ENCODE measurements around the gene FAM187B.
"Not testable (repeated sequence)": the region's sequence is repeated elsewhere in the genome, so short reads cannot be mapped to it uniquely, and the experiment has no call there.

FAM187B gene

DNA sequence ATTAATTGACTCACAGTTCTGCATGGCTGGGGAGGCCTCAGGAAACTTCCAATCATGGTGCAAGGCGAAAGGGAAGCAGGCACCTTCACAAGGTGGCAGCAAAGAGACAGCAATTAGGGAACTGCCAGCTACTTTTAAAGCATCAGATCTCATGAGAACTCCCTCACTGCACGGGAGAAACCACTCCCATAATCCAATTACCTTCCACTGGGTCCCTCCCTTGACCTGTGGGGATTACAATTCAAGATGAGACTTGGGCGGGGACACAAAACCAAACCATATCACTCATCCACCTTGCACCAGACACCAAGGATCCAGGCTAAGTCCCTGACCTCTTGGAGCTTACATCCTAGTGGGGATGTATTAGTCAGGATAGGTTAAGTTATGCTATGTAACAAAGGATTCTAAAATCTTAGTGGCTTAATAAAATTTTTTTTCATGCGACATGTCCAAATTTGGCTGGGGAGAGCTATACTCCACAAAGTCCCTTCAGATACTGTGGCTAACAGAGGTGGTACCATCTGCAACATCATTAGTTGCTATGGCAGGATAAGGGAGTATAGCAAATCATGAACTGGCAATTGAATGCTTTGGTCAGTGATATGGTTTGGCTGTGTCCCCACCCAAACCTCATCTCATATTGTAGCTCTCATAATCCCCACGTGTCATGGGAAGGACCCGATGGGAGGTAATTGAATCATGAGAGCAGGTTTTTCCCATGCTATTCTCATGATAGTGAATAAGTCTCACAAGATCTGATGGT, 8.3 kb upstream of the FAM187B start:
- peak; percentile 42 for DNase-seq (ENCODE audit: low spot score)

DNA sequence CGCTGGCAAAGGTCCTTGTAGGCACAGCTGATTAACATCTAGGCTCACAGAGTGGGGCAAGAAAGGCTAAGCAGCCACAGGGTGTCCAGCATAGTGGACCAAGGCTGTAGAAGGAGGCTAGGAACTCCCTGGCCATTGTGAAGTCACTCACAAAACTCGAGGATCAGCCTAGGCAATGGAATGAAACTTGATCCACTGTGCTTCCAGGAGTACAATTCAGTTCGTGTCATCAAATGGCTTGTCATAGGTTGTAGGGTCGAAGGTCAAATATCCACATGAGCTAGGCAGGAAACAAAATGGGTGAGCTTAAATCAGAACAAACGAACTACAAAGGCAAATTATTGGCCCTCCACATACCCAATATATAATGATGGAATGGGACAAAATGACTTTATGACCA, 4.4 kb upstream of the FAM187B start:
- no peak for DNase-seq (ENCODE audit: low spot score)

DNA sequence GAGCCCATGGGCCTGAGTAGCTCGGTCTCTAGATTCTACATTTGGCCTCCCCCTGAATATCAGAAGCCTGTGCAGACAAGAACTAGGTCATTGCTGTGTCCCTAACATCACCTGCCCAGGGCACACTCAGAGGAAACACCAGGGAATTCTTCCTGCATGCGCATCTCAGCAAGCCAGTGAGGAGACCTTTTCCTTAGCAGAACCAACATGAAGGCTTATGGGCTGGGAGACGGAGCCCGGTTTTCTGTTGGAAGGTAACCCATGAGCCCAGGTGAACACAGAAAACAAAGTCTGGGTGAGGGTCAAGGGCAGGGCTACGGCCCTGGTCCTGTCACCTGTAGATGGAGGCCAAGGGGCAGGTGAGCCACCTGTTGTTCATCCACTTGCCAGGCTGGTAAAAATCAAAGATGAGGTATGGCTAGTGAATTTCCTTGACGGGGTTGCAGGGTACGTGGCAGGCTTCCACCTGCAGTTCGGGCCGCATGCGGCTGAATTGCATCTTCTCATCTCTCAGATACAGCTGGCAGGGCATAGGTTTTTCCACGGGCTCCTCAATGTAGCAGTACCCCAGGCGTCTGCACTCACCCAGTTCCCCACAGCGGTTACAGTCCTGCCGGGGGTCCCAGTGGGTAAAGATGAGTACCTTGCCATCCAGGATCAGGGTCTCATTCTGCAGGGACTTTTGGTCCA, 3.6 kb upstream of the FAM187B start:
- DNase-seq (ENCODE audit: low spot score) = no peak

GRCh38 chr19:35229601-35230000, 1.1 kb upstream of the FAM187B start:
- no peak for DNase-seq (ENCODE audit: low spot score)

- DNase-seq (ENCODE audit: low spot score) = no peak
Observed at GRCh38 chr19:35226748-35227147, 1.8 kb downstream of the FAM187B start.

GRCh38 chr19:35225951-35226350, 2.6 kb downstream of the FAM187B start:
- DNase-seq (ENCODE audit: low spot score) = no peak

DNA sequence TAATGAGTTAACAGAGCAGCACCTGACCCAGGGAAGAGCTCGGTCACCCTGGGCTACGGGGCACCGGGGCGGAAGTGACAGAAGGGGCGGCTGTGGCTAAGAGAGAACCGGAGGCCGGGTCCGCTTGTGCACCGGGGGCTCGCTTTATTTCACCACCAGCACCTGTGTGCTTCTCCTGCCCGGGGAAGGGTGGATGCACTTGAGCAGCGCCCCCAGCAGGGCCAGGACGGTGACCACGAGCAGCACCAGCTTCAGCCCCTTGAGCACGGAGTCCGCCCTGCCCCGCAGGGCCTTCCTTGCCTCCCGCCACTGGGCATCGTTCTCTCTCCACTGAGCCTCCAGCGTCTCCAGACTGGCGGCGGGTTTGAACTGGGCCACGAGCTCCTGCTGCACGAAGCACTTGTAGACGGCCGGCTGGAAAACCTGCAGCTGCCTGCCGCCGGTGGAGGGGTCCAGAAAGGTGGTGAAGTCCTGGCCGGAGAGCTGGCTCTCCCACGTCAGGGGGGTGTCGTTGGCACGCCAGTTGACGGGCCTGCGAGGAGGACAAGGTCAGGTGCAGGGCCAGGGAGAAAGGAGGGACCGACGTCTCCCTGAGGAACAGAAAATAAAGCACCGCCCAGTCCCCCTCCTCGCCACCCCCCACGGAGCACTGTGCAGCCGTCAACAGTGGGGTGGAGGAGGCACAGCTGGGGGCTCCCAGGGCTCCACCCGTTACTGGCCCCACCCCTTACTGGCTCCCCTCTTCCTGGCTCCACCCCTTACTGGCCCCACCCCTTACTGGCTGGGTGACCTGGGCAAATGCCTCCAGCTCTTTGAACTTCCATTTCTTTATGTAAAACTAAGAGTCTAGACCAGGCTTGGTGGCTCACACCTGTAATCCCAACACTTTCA, 3.6 kb downstream of the FAM187B start:
- DNase-seq (ENCODE audit: low spot score) = no peak

GRCh38 chr19:35223862-35224505, 4.6 kb downstream of the FAM187B start:
- no peak for DNase-seq (ENCODE audit: low spot score)

DNA sequence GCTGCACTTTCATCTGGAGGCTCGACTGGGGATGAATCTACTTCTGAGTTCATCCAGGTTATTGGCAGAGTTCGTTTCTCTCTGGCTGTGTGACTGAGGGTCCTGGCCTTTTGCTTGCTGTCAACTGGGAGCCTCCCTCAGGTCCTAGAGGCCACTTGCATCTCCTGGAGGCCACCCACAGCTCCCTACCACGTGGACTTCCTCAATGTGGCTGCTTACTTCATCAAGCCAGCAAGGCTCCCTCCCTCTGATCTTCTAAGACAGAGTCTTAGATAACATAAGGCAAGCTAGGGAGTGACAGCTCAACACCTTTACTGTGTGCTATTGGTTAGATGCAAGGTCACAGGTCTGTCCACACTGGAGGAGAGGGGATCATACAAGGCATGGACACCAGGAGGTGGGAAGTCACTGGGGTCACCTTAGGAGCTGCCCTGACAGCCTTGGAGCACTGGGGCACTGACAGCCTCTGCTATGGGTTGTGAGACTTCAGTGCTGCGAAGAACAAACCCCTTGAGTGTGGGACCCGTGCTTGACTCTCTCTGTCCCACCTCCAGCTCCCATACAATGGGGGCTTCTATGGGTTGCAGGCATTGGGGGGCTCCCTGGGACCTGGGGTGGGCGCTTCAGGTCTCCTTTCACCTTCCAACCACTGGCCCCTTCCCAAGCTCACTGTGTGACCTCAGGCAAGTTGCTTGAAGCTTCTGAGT, 5.3 kb downstream of the FAM187B start:
- no peak for DNase-seq (ENCODE audit: low spot score)

GRCh38 chr19:35222373-35223015, 6.0 kb downstream of the FAM187B start:
- no peak for DNase-seq (ENCODE audit: low spot score)

DNA sequence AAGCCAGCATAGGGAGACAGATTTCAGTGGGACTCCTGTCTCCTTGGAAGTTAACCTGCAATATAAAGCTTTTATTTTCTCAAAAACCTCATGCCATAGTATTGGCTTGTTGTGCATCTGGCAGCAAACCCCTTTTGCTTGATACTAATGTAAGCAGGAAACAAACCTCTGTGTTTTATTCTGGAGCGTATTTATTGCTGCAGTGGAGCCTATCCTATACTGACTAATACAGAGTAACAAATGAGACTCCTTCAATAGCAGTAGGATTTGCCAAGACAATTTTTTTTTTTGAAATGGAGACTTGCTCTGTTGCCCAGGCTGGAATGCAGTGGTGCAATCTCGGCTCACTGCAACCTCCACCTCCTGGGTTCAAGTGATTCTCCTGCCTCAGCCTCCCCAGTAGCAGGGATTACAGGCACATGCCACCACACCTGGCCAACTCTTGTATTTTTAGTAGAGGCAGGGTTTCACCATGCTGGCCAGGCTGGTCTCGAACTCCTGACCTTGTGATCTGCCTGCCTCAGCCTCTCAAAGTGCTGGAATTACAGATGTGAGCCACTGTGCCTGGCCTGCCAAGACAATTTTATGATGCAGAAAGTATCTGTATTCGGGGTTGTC, 7.5 kb downstream of the FAM187B start:
- not testable (repeated sequence) for DNase-seq (ENCODE audit: low spot score)

GRCh38 chr19:35220315-35220921, 8.1 kb downstream of the FAM187B start:
- DNase-seq (ENCODE audit: low spot score) = no peak

- DNase-seq (ENCODE audit: low spot score) = no peak
Observed at GRCh38 chr19:35219008-35219407, 9.5 kb downstream of the FAM187B start.

DNA sequence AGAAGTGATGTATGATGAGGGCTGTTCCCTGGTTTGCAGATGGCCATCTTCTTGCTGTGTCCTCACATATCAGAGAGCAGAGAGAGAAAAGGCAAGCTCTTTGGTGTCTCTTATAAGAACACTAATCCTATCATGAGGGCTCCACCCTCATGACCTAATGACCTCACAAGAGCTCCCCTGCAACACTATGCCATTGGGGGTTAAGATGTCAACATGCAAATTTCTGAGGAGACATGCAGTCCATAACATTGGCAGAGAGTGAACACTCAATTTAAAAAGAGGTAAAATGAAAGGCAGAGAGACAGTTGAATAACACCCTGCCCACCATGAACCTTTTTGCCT, 10.9 kb downstream of the FAM187B start:
- DNase-seq (ENCODE audit: low spot score) = no peak

DNA sequence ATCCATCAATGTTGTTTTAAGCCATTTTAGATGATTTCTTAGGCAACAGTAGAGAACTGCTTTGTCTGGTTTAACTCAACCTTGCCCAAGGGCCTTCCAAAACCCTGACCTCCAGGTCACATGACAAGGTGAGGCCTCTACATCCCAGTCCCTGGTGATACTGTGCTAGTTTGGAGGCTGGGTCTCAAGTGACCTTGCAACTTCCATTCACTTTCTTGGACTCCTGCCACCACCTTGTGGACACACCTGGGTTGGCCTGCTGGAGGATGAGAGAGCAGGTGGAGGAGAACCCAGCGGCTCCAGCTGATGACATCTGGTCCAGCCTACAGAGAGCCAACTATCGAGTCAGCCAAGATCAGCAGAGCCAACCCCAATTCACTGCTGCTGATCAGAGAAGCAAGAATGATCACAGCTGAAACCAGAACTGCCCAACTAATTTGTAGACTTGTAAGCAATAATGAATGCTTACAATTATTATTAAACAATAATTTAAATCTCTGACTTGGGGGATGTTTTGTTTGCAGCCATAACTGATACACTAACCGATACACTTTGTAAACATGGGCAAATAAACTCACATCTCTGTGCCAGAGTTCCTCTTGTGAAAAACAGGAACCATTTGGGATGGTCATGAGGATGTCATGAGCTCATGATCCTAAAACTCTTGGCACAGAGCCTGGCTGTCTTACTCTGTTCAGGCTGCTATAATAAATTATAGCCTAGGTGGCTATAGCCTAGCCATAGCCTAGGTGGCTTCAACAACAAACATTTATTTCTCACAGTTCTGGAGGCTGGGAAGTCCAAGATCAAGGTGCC, 11.5 kb downstream of the FAM187B start:
- peak; percentile 59 for DNase-seq (ENCODE audit: low spot score)

DNA sequence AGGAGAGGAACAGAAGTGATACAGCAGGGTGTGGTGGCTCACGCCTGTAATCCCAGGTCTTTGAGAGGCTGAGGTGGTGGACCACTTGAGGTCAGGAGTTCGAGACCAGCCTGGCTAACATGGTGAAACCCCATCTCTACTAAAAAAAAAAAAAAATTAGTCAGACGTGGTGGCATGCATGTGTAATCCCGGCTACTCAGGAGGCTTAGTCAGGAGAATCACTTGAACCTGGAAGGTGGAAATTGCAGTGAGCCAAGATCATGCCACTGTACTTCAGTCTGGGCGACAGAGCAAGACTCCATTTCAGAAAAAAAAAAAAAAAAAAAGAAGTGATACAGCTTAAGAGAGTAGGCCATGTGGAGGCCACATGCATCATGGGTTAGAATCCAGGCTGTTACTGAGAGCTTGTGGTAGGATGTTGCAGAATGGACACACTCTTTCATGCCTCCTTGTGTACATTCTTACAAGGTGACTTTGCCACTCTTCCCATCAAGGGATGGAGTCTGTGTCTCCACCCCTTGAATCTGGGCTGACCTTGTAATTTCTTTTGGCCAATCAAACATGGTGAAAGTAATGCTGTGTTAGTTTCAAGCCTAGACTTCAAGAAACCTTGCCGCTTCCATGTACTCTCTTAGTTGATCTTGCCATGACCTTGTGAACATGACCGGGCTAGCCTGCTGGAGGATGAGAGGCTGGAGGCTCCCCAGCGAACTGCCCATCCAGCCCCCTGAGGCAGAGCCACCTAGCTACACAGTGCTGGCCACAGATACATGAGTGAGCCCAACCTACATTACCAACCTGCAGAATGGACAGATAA, 12.3 kb downstream of the FAM187B start:
- no peak for DNase-seq (ENCODE audit: low spot score)

- DNase-seq (ENCODE audit: low spot score) = no peak
Observed at GRCh38 chr19:35214766-35215422, 13.6 kb downstream of the FAM187B start.

All from CD4-positive, alpha-beta T cell treated with Interleukin-15 for 4 hours (primary cell).